GM19099 (cell line): ENCODE measurements around the gene TLE5.

Experiments
- POLR2A ChIP-seq: IDR thresholded peaks from 3 replicates; pipeline ENCODE4 v1.6.1; 2011; ENCODE audit warnings: low read depth; ENCODE audit not compliant: insufficient read length; ENCODE audit errors: extremely low read depth

The TLE5 gene

DNA sequence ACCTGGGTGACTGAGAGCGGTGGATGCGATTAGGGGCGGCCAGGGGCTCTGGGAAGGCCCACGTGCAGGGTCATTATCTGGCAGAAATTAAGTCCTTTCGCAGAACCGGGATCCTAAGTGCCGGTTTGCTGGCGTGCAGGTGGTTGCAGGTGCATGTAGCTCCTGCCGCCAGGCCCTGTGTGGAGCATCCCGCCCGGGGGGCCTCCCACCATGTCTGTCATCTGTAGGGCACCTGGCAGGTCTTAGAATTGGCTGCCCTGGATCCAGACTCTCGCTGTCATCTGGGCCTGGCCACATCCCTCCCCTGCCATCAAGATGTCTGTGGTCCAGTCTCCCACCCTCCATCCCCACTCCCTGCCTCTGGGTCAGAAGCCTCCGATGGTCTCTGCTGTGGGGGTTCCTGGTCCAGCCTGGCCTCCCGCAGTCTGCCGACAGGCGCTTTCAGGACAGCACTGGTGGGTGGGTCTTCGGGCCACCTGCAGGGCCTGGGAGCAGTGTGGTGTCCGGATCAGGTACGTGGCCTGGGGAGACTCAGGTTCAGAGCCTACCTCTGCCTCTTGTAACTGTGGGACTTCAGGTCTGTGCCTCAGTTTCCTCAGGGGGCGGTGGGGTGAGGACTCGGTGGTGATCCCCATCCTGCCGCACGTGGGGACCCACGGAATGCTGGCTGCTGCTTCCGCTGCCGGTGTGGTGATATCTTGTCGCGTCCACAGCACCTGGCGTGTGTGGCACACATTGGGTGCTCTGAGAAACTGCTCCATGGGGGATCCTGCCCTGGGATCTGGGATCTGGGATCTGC is 37.3 kb upstream of the TLE5 start:
- TF ChIP-seq POLR2A: no peak

GRCh38 chr19:3098515-3099346 is 36.4 kb upstream of the TLE5 start:
- TF ChIP-seq POLR2A: no peak

GRCh38 chr19:3098141-3098514 is 35.8 kb upstream of the TLE5 start:
- no peak for TF ChIP-seq POLR2A

DNA sequence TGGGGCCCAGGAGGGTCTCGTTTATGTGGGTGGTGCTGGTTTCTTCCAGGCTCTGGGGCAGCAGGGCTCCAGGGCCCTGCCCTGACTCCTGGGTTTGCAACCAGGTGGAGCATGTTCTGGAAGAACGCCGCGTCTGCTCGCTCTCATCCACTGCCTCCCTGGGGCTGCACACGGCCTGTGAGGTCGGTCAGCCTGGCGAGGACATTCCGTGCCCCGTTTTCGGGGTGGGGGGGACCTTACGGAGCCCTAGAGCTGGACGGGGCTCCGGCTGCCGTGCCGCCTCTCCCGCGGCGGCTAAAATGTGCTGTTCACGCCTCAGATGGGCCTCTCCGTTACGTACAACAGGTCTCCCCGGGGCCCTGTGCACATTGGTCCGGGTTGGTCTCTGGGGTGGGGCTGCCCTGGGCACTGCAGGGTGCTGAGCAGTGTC is 35.2 kb upstream of the TLE5 start:
- TF ChIP-seq POLR2A: no peak

DNA sequence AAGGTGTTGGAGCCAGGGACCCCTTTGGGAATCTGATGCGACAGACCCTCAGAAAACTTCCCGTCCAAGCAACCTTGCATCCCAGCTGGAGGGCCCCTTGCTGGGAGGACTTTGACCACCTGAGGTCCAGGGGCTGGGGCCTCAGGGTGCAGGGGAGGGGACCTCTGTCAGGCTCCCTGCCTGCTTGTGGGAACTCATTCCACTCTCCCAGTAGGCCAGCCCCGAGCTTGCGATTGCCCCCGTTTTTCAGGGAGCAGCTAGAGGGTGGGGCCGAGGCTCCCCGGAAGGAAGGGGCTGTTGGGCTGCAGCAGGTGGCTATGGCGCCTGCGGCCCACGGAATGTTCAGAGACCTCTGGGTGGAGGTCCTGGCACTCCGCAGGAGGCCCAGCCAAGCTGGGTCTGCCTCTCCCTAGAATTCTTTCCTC is 34.6 kb upstream of the TLE5 start:
- no peak for TF ChIP-seq POLR2A

GRCh38 chr19:3096267-3096901 is 34.1 kb upstream of the TLE5 start:
- no peak for TF ChIP-seq POLR2A

DNA sequence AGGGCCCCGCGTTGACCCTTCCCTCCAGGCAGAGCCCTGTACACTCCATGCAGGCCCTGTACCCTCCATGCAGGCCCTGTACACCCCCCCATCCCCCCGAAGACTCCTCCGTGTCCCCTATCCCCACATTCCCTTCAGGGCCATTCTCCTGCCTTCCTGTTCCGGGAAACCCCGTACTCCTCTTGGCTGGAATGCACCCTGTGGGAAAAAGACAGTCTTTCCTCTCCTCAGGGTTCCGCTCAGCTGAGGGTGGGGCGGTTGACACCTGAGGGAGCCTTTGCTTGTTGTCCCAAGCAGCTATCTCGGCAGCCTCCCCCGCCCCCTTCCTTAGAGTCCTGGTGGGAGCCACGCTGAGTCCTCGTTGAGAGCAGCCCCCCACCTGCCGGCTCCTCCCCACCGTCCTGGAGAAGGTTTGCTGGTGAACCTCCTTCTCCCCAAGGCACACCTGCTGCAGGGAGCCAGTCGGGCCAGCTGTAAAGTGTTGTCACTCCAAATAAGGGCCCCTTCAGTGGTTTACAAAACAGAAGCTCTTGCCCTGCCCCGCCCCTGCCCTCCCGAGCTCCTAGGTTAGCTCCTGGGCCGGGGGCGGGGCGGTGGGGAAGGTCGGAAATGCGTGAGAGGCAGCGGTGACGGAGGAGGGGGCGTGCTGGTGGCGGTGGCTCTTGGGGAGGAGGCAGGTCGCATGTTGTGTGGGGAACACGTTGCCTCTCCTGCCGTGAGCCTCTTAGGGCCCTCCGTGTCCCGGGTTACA is 33.3 kb upstream of the TLE5 start:
- no peak for TF ChIP-seq POLR2A

GRCh38 chr19:3094601-3095440 is 32.5 kb upstream of the TLE5 start:
- TF ChIP-seq POLR2A: no peak

- no peak for TF ChIP-seq POLR2A
Measured at GRCh38 chr19:3087769-3088168, 25.5 kb upstream of the TLE5 start.

GRCh38 chr19:3084943-3085342 is 22.6 kb upstream of the TLE5 start:
- no peak for TF ChIP-seq POLR2A

DNA sequence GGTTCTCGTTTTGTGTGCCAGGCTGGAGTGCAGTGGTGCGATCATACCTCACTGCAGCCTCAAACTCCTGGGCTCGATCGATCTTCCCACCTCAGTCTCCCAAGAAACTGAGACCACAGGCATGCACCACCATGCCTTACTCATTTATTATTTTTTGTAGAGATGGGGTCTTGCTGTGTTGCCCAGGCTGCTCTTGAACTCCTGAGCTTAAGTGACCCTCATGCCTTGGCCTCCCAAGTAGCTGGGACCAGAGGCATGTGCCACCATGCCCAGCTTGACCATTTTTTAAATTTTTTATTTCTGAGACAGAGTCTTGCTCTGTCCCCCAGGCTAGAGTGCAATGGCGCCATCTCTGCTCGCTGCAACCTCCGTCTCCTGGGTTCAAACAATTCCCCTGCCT is 21.7 kb upstream of the TLE5 start:
- no peak for TF ChIP-seq POLR2A

GRCh38 chr19:3082331-3082730 is 20.0 kb upstream of the TLE5 start:
- no peak for TF ChIP-seq POLR2A

DNA sequence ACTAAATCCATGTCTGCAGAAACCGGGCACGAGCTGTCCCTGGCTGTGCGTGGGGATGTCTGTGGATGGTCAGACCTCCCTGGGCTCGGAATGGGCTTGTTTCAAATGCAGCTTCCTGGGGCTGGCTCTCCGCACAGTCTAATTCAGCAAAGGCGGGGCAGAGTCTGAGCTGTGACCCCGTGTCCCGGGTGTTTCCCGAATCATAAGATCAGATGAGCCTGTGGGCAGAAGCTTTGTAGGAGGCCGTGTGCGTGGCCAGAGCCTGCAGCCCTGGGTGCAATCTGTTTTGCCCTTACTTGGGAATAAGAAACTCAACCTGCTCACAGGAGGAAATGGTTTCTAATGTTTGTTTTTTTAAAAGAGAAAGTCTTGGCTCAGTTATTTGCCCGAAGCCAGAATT is 18.0 kb upstream of the TLE5 start:
- TF ChIP-seq POLR2A: no peak

- no peak for TF ChIP-seq POLR2A
Measured at GRCh38 chr19:3079578-3079977, 17.3 kb upstream of the TLE5 start.
